Measurements from ENCODE around the gene CTAGE4. TPM values are rescaled to one million over a fixed set of nuclear protein-coding genes. Genes with fewer than 3 reads are reported as not detected.

CTAGE4 gene
- total and polyA plus RNA-seq, 2 experiments from 2014 or later: 4.3 to 10.1 TPM

DNA sequence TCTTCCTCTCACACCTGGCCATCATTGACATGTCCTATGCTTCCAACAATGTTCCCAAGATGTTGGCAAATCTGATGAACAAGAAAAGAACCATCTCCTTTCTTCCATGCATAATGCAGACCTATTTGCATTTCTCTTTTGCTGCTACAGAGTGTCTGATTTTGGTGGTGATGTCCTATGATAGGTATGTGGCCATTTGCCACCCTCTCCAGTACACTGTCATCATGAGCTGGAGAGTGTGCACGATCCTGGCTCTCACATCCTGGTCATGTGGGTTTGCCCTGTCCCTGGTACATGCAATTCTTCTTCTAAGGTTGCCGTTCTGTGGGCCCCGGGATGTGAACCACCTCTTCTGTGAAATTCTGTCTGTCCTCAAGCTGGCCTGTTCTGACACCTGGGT, 41.1 kb upstream of the CTAGE4 start (continued):
- TF ChIP-seq, protein P1, sequence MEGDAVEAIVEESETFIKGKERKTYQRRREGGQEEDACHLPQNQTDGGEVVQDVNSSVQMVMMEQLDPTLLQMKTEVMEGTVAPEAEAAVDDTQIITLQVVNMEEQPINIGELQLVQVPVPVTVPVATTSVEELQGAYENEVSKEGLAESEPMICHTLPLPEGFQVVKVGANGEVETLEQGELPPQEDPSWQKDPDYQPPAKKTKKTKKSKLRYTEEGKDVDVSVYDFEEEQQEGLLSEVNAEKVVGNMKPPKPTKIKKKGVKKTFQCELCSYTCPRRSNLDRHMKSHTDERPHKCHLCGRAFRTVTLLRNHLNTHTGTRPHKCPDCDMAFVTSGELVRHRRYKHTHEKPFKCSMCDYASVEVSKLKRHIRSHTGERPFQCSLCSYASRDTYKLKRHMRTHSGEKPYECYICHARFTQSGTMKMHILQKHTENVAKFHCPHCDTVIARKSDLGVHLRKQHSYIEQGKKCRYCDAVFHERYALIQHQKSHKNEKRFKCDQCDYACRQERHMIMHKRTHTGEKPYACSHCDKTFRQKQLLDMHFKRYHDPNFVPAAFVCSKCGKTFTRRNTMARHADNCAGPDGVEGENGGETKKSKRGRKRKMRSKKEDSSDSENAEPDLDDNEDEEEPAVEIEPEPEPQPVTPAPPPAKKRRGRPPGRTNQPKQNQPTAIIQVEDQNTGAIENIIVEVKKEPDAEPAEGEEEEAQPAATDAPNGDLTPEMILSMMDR (conservative IDR thresholded peaks at IDR 0.05; ENCODE audit: low read depth in 2 of 2): no peak
- TF ChIP-seq JUNB (IDR thresholded peaks at IDR 0.05; ENCODE audit: unreplicated experiment): no peak
- TF ChIP-seq STAT1 (IDR thresholded peaks at IDR 0.05; ENCODE audit: unreplicated experiment): no peak
- no peak for TF ChIP-seq NANOG (IDR thresholded peaks at IDR 0.05; ENCODE audit: borderline replicate concordance)

DNA sequence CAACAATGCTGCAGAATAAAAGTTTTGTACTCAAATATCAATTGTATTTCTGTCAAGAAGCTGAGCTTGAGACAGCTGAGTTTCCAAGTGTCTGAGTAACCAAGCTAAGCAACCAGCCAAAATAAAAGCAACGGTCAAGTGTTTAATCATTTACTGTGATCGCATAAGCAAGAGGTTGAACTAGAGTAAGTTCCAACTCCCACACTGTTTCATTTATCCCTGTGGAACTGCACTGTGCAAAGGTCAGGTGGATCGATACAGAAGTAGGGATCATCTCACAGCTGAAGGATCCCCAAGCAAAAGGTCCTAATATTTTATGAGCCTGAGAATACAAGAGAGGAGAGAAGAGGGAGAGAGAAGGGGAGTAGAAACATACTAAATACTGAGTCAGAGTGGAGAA, 38.8 kb upstream of the CTAGE4 start:
- Mint-ChIP-seq H3K4me3 (no peak overlapping the region), H3K36me3 (ENCODE audit: low read depth) (peaks cover 10% of the 10 kb centered on the region), H3K4me1 (no peaks in the 10 kb centered on the region), H3K27ac (no peak overlapping the region), H3K9me3 (peaks cover 39% of the 10 kb centered on the region), H3K27me3 (ENCODE audit: insufficient read depth, low read depth, poor library complexity) (no peaks in the 10 kb centered on the region)
- Histone ChIP-seq H3K36me3 (ENCODE audit: insufficient read depth) (no peaks in the 10 kb centered on the region), H3K4me1 (ENCODE audit: insufficient read depth) (no peaks in the 10 kb centered on the region), H4K20me1 (replicated peaks; ENCODE audit: insufficient read depth) (no peaks in the 10 kb centered on the region), H2AFZ (no peak overlapping the region), H3K27me3 (ENCODE audit: insufficient read depth) (no peaks in the 10 kb centered on the region), H3K9me2 (ENCODE audit: insufficient read depth) (no peaks in the 10 kb centered on the region; the same call in 1 of the 2 replicates), H3K79me2 (replicated peaks; ENCODE audit: insufficient read depth) (no peaks in the 10 kb centered on the region), H3F3A (replicated peaks; ENCODE audit: low read depth) (no peaks in the 10 kb centered on the region), H3K4me2 (no peak overlapping the region), H3K27ac (ENCODE audit: low read depth) (no peak overlapping the region), H3K4me3 (no peak overlapping the region)
- TF ChIP-seq, protein P2, sequence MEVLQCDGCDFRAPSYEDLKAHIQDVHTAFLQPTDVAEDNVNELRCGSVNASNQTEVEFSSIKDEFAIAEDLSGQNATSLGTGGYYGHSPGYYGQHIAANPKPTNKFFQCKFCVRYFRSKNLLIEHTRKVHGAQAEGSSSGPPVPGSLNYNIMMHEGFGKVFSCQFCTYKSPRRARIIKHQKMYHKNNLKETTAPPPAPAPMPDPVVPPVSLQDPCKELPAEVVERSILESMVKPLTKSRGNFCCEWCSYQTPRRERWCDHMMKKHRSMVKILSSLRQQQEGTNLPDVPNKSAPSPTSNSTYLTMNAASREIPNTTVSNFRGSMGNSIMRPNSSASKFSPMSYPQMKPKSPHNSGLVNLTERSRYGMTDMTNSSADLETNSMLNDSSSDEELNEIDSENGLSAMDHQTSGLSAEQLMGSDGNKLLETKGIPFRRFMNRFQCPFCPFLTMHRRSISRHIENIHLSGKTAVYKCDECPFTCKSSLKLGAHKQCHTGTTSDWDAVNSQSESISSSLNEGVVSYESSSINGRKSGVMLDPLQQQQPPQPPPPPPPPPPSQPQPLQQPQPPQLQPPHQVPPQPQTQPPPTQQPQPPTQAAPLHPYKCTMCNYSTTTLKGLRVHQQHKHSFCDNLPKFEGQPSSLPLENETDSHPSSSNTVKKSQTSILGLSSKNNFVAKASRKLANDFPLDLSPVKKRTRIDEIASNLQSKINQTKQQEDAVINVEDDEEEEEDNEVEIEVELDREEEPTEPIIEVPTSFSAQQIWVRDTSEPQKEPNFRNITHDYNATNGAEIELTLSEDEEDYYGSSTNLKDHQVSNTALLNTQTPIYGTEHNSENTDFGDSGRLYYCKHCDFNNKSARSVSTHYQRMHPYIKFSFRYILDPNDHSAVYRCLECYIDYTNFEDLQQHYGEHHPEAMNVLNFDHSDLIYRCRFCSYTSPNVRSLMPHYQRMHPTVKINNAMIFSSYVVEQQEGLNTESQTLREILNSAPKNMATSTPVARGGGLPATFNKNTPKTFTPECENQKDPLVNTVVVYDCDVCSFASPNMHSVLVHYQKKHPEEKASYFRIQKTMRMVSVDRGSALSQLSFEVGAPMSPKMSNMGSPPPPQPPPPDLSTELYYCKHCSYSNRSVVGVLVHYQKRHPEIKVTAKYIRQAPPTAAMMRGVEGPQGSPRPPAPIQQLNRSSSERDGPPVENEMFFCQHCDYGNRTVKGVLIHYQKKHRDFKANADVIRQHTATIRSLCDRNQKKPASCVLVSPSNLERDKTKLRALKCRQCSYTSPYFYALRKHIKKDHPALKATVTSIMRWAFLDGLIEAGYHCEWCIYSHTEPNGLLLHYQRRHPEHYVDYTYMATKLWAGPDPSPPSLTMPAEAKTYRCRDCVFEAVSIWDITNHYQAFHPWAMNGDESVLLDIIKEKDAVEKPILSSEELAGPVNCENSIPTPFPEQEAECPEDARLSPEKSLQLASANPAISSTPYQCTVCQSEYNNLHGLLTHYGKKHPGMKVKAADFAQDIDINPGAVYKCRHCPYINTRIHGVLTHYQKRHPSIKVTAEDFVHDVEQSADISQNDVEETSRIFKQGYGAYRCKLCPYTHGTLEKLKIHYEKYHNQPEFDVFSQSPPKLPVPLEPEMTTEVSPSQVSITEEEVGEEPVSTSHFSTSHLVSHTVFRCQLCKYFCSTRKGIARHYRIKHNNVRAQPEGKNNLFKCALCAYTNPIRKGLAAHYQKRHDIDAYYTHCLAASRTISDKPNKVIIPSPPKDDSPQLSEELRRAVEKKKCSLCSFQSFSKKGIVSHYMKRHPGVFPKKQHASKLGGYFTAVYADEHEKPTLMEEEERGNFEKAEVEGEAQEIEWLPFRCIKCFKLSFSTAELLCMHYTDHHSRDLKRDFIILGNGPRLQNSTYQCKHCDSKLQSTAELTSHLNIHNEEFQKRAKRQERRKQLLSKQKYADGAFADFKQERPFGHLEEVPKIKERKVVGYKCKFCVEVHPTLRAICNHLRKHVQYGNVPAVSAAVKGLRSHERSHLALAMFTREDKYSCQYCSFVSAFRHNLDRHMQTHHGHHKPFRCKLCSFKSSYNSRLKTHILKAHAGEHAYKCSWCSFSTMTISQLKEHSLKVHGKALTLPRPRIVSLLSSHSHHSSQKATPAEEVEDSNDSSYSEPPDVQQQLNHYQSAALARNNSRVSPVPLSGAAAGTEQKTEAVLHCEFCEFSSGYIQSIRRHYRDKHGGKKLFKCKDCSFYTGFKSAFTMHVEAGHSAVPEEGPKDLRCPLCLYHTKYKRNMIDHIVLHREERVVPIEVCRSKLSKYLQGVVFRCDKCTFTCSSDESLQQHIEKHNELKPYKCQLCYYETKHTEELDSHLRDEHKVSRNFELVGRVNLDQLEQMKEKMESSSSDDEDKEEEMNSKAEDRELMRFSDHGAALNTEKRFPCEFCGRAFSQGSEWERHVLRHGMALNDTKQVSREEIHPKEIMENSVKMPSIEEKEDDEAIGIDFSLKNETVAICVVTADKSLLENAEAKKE (CRISPR knock-in tag; IDR thresholded peaks at IDR 0.05): no peak
- TF ChIP-seq CREB1 (CRISPR knock-in tag; IDR thresholded peaks at IDR 0.05; ENCODE audit: low read depth): no peak
- TF ChIP-seq, protein P3, sequence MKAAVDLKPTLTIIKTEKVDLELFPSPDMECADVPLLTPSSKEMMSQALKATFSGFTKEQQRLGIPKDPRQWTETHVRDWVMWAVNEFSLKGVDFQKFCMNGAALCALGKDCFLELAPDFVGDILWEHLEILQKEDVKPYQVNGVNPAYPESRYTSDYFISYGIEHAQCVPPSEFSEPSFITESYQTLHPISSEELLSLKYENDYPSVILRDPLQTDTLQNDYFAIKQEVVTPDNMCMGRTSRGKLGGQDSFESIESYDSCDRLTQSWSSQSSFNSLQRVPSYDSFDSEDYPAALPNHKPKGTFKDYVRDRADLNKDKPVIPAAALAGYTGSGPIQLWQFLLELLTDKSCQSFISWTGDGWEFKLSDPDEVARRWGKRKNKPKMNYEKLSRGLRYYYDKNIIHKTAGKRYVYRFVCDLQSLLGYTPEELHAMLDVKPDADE (IDR thresholded peaks at IDR 0.05): no peak
- no peak for TF ChIP-seq EZH2phosphoT487 (IDR thresholded peaks at IDR 0.05; ENCODE audit: unreplicated experiment)
- TF ChIP-seq, protein P1 (conservative IDR thresholded peaks at IDR 0.05; ENCODE audit: low read depth in 2 of 2): no peak
- no peak for TF ChIP-seq NANOG (IDR thresholded peaks at IDR 0.05; ENCODE audit: borderline replicate concordance)
- no peak for TF ChIP-seq ZNF114 (CRISPR knock-in tag; IDR thresholded peaks at IDR 0.05)
- TF ChIP-seq ZNF331 (CRISPR knock-in tag; IDR thresholded peaks at IDR 0.05; ENCODE audit: low read depth): no peak
- TF ChIP-seq EZH2 (IDR thresholded peaks at IDR 0.05; ENCODE audit: low read depth, unreplicated experiment): no peak
- no peak for TF ChIP-seq POLR2AphosphoS5 (IDR thresholded peaks at IDR 0.05; ENCODE audit: low read depth)
- no peak for ATAC-seq
- DNase-seq (ENCODE audit: low spot score): no peak
